Stimulated activated naive CD8-positive, alpha-beta T cell treated with anti-CD3 and anti-CD28 coated beads, Interleukin-15, Interleukin-2, amounts not matched to agents 100 U/mL and 50 U/mL, for 24 hours (primary cell): ENCODE results near the gene BACH2.

ENCODE experiments used
- ATAC-seq: fragments of 150-1000 bp; cut with Tn5 transposase; one replicate; pipeline ENCODE4 v1.10.0; 2021
- DNase-seq: peaks from one replicate; pipeline ENCODE4 v3.0.0; 2021

Gene BACH2

DNA sequence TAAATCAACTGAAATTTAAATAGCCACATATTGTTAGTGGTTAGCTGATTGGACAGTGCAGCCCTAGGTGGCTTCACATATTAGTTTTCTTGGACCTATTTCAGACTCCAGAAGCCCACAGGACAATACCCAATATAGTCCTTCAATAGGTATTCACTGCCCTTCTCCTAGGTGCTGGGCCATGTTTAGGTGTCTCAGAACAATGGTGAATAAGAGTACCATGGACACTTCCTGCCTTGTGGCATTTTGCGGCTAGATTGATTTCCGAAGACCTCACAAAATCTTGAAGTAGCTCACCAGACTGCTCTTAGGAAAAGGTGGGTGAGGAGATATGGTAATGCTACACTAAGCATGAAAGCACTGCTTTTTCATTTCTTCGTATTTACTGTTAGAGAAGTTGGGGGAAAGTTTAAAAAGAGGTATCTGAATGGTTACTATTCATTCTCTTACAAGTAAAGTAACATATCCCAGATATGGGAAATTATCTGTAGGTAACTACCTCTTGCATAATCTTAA is 203.0 kb downstream of the BACH2 start:
- ATAC-seq (no peak), DNase-seq (no peak)

DNA sequence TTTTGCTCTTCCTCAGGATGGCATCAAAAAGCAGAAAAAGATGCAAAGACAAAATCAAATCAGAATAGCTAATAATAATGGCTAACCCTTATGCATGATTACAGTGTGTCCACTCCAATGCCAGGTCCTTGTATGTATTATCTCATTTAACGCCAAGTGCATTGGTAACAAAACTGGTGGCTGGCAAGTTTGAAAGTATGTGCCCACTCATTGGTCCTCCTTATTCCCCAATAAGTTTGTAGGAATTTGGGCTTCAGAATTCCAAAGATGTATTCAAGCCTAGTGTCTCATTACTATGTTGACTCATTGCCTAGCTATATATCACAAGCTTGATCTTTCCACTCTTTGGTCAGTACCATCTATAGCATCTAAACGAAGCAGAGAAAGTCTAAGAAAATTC is 205.8 kb downstream of the BACH2 start:
- ATAC-seq (no peak), DNase-seq (no peak)

DNA sequence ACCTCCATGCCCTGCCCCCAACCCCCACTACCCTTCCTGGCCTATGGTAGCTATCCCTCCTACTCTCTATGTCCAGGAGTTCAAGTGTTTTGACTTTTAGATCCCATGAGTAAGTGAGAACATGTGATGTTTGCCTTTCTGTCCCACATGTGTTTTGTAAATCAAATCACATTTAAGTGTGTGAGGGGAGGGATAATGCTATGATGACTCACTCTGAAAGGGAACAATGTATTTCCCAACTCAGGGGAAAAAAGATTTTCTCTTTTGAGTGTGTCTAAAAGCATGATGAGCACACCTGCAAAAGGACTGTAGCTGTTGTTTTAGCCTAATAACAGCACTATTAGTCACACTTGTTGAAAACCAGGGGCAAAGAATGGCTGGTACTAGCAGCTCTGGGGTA is 208.6 kb downstream of the BACH2 start:
- DNase-seq = no peak
- peak; percentile 40 for ATAC-seq

GRCh38 chr6:90087106-90087833 is 209.4 kb downstream of the BACH2 start:
- no peak for DNase-seq
- ATAC-seq = no peak

DNA sequence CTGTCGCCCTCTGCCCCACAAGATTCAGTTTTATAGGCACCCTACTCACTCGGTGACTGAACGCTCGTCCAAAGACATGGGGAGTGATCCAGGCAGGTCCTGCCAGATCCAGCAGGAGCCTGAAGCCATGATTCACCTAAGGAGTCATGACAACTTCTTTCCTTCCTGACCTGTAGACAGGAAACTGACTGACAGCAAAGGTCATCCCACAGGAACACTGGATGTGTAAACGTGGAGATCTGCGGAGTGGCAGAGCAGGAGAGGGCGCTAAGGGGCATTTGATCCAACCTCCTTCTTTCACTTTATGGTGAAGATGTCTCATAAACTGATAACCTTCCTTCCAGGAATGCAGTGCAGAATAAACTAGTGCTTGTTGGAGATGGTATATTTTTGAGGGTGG is 210.1 kb downstream of the BACH2 start:
- ATAC-seq (no peak), DNase-seq (no peak)

DNA sequence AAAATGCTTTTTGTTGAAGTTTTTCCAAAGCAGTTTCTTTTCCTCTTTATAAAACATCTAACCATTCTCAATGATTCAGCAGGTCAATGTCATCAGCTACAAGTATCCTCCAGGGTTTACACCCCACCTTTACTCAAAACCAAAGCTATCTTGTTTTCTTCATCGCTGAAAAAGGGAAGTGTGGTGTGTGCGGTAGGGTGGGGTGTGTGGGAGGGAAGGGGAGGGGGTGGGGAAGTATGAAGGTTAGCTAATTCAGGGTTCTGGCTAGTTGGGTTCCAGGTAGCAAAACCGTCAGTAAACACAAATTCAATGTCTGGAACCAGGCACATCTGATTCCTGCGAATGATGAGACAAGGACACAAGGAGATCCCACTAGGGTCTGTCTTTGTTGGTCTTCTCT is 212.8 kb downstream of the BACH2 start:
- ATAC-seq (peak; percentile 14), DNase-seq (peak; percentile 53)

- DNase-seq (no peak), ATAC-seq (no peak)
Observed at GRCh38 chr6:90082847-90083246, 213.8 kb downstream of the BACH2 start.

- DNase-seq (peak; percentile 77), ATAC-seq (peak; percentile 66)
Observed at GRCh38 chr6:90080876-90081481, 215.7 kb downstream of the BACH2 start.

- peak; percentile 38 for ATAC-seq
- peak; percentile 62 for DNase-seq
Observed at GRCh38 chr6:90079560-90080490, 216.8 kb downstream of the BACH2 start.

GRCh38 chr6:90078513-90079289 is 217.9 kb downstream of the BACH2 start:
- peak; percentile 77 for DNase-seq
- ATAC-seq = peak; percentile 55

GRCh38 chr6:90076511-90077415 is 219.9 kb downstream of the BACH2 start:
- no peak for DNase-seq
- ATAC-seq = no peak

DNA sequence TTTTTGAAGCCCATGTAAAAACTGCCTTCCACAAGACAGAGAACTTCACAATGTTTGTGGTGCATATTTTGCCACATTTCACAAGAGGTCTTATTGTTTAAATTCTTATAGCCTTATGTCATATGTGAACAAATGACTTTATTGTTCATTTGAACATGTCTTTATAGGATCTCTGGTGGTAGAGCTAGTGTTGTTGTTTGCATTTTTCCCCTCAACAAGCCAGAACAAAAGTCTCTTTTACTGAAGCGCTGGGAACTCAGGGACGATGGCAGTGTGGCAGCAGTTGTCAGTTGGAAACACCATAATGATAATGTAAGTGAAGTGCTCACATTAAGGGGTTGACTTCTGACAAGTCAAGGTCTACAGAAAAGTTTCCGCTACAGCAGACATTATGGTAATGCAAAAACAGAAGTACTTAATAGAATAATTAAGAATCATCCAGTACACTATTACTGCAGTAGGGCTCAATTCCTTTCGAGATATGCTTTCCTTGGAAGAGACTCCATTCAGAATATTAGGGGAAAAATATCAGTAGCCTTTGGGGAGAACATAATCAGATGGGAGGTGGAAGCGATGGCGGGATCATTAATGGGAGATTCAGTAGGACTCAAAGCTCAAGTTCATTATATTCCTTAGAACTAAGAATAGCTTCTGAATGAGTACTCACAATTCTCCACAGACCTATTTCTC is 222.3 kb downstream of the BACH2 start:
- DNase-seq (no peak), ATAC-seq (no peak)

- ATAC-seq (peak; percentile 12), DNase-seq (no peak)
Observed at GRCh38 chr6:90072935-90073464, 223.6 kb downstream of the BACH2 start.

- peak; percentile 6 for ATAC-seq
- DNase-seq = no peak
Observed at GRCh38 chr6:90072501-90072900, 224.1 kb downstream of the BACH2 start.

DNA sequence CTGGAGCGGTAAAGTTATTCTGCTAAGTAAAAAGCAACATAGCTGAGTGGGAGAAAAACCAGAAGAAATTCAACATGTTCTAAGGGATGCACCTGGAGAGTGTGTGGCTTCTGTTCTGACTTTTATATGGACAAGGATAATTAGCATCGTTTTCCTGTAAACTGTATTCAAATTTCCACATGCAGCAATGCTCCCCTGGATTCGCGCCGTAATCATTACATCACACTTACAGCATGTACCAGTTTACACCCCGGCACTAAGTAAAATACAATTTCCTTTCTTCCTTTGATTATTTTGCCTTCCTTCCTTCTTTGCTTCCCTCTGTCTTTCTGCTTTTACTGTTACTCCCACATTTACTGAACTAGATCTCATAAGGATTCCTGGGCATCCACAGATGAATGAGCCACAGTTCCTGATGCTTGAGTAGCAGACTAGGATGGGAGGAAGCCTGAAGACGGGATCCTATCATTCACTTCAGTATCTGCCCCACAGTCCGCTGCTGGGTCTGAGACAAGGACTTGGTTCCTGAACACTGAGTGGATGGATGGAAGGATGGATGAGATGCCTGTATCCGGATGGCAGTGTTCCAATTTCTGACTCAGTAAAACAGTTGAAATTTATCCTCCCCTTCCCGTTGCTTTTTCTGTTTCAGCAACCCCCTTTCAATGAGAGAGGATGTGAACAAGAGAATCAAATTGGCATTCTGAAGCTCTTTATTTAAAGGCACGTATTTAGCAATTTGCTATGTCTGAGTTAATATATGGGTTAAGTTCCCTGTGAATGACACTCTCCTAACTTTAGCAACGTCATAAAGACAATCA is 227.7 kb downstream of the BACH2 start:
- DNase-seq (no peak), ATAC-seq (no peak)

- DNase-seq = peak; percentile 63
- peak; percentile 87 for ATAC-seq
Observed at GRCh38 chr6:90068264-90068663, 228.4 kb downstream of the BACH2 start.

DNA sequence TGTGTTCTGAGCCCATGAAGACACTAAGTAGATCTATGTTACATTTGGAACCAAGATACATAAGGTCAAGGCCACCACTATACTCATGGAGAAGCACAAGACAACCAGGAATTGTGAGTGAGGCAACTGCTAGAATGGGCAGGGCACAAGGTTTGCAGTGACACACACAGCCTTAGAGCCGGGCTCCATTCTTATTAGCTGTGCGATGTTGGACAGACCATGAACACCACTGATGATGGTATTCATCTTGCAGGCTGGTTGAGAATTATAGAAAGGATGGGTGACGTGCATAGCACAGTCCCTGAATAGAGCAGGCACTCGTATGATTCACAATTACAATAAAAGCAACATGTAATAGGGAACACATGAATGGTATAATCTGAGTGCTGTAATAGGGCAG is 229.9 kb downstream of the BACH2 start:
- no peak for ATAC-seq

DNA sequence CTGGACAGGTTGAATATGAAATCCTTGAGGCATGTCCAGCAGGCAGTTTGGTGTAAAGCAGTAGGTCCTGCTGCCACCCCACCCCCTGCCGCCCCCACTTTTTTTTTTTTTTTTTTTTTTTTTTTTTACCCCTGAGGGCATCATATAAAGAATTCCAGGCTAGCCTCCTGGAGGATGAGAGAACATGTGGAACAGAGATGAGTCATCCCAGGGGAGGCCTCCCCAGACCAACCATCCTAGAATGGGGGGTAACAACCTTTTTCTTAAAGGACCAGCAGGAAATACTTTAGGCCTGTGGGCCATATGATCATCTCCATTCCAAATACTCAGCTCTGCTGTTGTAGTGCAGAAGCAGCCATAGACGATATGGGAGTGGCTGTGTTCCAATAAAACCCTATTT is 231.5 kb downstream of the BACH2 start:
- no peak for ATAC-seq
- DNase-seq = no peak

More for the DNA sequence above, 229.9 kb downstream of the BACH2 start:
- DNase-seq = no peak

- ATAC-seq (no peak), DNase-seq (no peak)
Observed at GRCh38 chr6:90062667-90063066, 234.0 kb downstream of the BACH2 start.
